Mesenchymal stem cell (in vitro differentiated cells and primary cell): ENCODE results near the gene LRRTM3.

Experiments used
- DNase-seq: peaks from one replicate; pipeline ENCODE4 v3.0.0-alpha.2; 2013
- H2AFZ ChIP-seq: one replicate; pipeline ENCODE4 v1.6.1; 2013; ENCODE audit warnings: low read depth, mild to moderate bottlenecking, control low read depth, inconsistent platforms, low read length, moderate library complexity
- H2AK5ac ChIP-seq: 2 replicates; pipeline ENCODE4 v1.6.1; 2013; ENCODE audit warnings: low read length, moderate library complexity, mild to moderate bottlenecking, inconsistent platforms; ENCODE audit not compliant: severe bottlenecking
- H2BK120ac ChIP-seq: one replicate; pipeline ENCODE4 v1.6.1; 2013; ENCODE audit warnings: low read depth, mild to moderate bottlenecking, inconsistent platforms, low read length, moderate library complexity
- H2BK12ac ChIP-seq, 2 experiments: one replicate each; pipeline ENCODE4 v1.6.1; 2013; ENCODE audit warnings: inconsistent platforms in 2 of 2, low read length in 2 of 2, mild to moderate bottlenecking in 2 of 2, moderate library complexity in 2 of 2, control low read depth in 1 of 2
- H2BK15ac ChIP-seq: one replicate; pipeline ENCODE4 v1.6.1; 2013; ENCODE audit warnings: mild to moderate bottlenecking, low read depth, inconsistent platforms; ENCODE audit not compliant: poor library complexity, severe bottlenecking
- H2BK5ac ChIP-seq: 2 replicates; pipeline ENCODE4 v1.6.1; 2013; ENCODE audit warnings: low read depth, mild to moderate bottlenecking, low read length, control low read depth, inconsistent platforms; ENCODE audit not compliant: poor library complexity, severe bottlenecking
- H3K14ac ChIP-seq, 2 experiments: one replicate each; pipeline ENCODE4 v1.6.1; 2013; ENCODE audit warnings: inconsistent platforms in 2 of 2, low read length in 2 of 2, control low read depth in 1 of 2, mild to moderate bottlenecking in 1 of 2, moderate library complexity in 1 of 2
- H3K18ac ChIP-seq, 2 experiments: one replicate each; pipeline ENCODE4 v1.6.1; 2013; ENCODE audit warnings: inconsistent platforms in 2 of 2, low read length in 2 of 2, control low read depth in 1 of 2, low read depth in 1 of 2, mild to moderate bottlenecking in 1 of 2
- H3K23ac ChIP-seq, 2 experiments: one replicate each; pipeline ENCODE4 v1.6.1; 2013; ENCODE audit warnings: inconsistent platforms in 2 of 2, low read length in 2 of 2, mild to moderate bottlenecking in 2 of 2, moderate library complexity in 2 of 2, control low read depth in 1 of 2
- H3K27ac ChIP-seq: 2 replicates; pipeline ENCODE4 v1.5.1; 2013; ENCODE audit warnings: mild to moderate bottlenecking, moderate library complexity, low read length, control low read depth, inconsistent platforms; ENCODE audit not compliant: poor library complexity, severe bottlenecking
- H3K27me3 ChIP-seq, 2 experiments: 2 replicates each; pipeline versions ENCODE4 v1.6.1 to v1.7.0; 2013; ENCODE audit warnings: low read length in 2 of 2, mild to moderate bottlenecking in 2 of 2, moderate library complexity in 2 of 2, control low read depth in 1 of 2, inconsistent platforms in 1 of 2; ENCODE audit not compliant: control insufficient read depth in 1 of 2, insufficient read depth in 1 of 2
- H3K36me3 ChIP-seq, 2 experiments: 2 replicates each; pipeline versions ENCODE4 v1.6.1 to v1.7.0; 2013; ENCODE audit warnings: low read length in 2 of 2, control low read depth in 1 of 2, inconsistent platforms in 1 of 2, low read depth in 1 of 2, mild to moderate bottlenecking in 1 of 2; ENCODE audit not compliant: insufficient read depth in 2 of 2, control insufficient read depth in 1 of 2
- H3K4ac ChIP-seq, 2 experiments: one replicate each; pipeline ENCODE4 v1.6.1; 2013; ENCODE audit warnings: inconsistent platforms in 2 of 2, low read length in 2 of 2, mild to moderate bottlenecking in 2 of 2, moderate library complexity in 2 of 2, control low read depth in 1 of 2, low read depth in 1 of 2
- H3K4me1 ChIP-seq: 2 replicates; pipeline ENCODE4 v1.6.1; 2013; ENCODE audit warnings: low read depth, low read length, control low read depth; ENCODE audit not compliant: control insufficient read depth, insufficient read depth
- H3K4me2 ChIP-seq: 2 replicates; pipeline ENCODE4 v1.6.1; 2013; ENCODE audit warnings: low read length, mild to moderate bottlenecking, inconsistent platforms; ENCODE audit not compliant: poor library complexity, severe bottlenecking
- H3K4me3 ChIP-seq, 2 experiments: 2 replicates each; pipeline versions ENCODE4 v1.5.1 to v1.7.0; 2013; ENCODE audit warnings: low read length in 2 of 2, mild to moderate bottlenecking in 2 of 2, control low read depth in 1 of 2, low read depth in 1 of 2; ENCODE audit not compliant: insufficient read depth in 1 of 2
- H3K79me1 ChIP-seq: replicated peaks from 2 replicates; pipeline ENCODE4 v1.6.1; 2013; ENCODE audit warnings: mild to moderate bottlenecking, control low read depth, low read length, inconsistent platforms; ENCODE audit not compliant: poor library complexity, severe bottlenecking
- H3K9ac ChIP-seq: 2 replicates; pipeline ENCODE4 v1.7.0; 2013; ENCODE audit warnings: mild to moderate bottlenecking, low read length, moderate library complexity
- H3K9me3 ChIP-seq: 2 replicates; pipeline ENCODE4 v1.7.0; 2013; ENCODE audit warnings: mild to moderate bottlenecking, low read length; ENCODE audit not compliant: control insufficient read depth
- H4K8ac ChIP-seq: one replicate; pipeline ENCODE4 v1.6.1; 2013; ENCODE audit warnings: inconsistent platforms, mild to moderate bottlenecking, low read length, moderate library complexity
- H4K91ac ChIP-seq: one replicate; pipeline ENCODE4 v1.6.1; 2013; ENCODE audit warnings: mild to moderate bottlenecking, low read length, inconsistent platforms
- WGBS: methylation state at CpG from one replicate; pipeline ENCODE4 v1.1.7; 2013; ENCODE audit warnings: mixed read lengths; 5-methylcytosine and 5-hydroxymethylcytosine counted together

The LRRTM3 gene

GRCh38 chr10:66996996-66997395, 71.2 kb downstream of the LRRTM3 start:
- H3K18ac ChIP-seq = no peak overlapping the region

DNA sequence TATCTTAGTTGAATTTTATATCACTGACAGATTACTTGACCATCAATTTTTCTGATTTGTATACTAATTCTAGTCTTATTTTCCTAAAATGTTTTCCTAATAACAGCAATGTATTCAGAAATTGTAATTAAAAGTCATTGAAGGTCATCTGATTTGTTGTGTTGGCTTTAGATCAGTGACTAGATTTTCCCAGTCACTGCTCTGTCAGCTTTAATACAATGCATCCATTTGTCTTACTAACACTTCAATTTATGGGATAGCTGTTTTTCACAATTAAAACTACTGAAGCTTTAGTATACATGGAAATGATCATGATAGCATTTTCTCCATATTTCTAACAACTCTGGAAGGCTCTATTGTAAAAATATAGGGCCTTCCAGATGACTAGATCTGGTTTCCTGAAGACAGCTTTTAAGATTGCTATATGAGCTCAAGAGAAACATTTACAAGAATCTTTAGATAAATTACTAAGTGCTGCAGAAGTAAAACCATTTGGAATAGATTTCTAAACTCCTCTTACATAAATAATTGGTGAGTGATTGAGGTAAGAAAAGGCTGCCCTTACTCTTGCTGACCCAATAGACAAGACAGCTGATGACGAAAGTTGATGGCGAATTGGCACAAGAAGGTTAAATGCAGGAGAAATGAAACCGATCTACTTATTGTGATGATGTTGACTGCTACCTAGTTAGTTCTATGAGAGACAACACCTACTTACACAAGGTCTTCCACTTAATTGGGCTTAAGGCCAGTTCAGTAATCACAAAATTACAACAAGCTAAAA, 74.1 kb downstream of the LRRTM3 start:
- no peak overlapping the region for H3K9ac ChIP-seq
- no peak overlapping the region for H3K23ac ChIP-seq
- no peak overlapping the region for H3K4me2 ChIP-seq
- H3K27me3 ChIP-seq = no peaks in the 10 kb centered on the region
- no peak overlapping the region for H2AK5ac ChIP-seq
- H3K14ac ChIP-seq = no peak overlapping the region
- no peak overlapping the region for H4K8ac ChIP-seq
- no peak overlapping the region for H3K4ac ChIP-seq
- no peak overlapping the region for H3K18ac ChIP-seq
- no peak overlapping the region for H4K91ac ChIP-seq
- no peak overlapping the region for H2BK5ac ChIP-seq
- DNase-seq = no peak
- H3K9me3 ChIP-seq = no peaks in the 10 kb centered on the region
- H2BK15ac ChIP-seq = no peak overlapping the region
- H2AFZ ChIP-seq = no peak overlapping the region
- WGBS = 94% methylated on average over 3 of the region's 3 CpGs
- no peaks in the 10 kb centered on the region for H3K4me1 ChIP-seq
- no peak overlapping the region for H2BK12ac ChIP-seq
- H3K79me1 ChIP-seq = no peaks in the 10 kb centered on the region
- H3K36me3 ChIP-seq = no peaks in the 10 kb centered on the region
- no peak overlapping the region for H3K4me3 ChIP-seq
- H3K27ac ChIP-seq = no peak overlapping the region
- H2BK120ac ChIP-seq = no peak overlapping the region

More at GRCh38 chr10:66996996-66997395, 71.2 kb downstream of the LRRTM3 start:
- no peak overlapping the region for H2AK5ac ChIP-seq
- H3K36me3 ChIP-seq = no peaks in the 10 kb centered on the region
- H2BK15ac ChIP-seq = no peak overlapping the region
- H3K4me1 ChIP-seq = no peaks in the 10 kb centered on the region
- no peak overlapping the region for H3K27ac ChIP-seq
- H3K4me2 ChIP-seq = no peak overlapping the region
- no peak overlapping the region for H2BK12ac ChIP-seq
- H3K27me3 ChIP-seq = no peaks in the 10 kb centered on the region
- WGBS = 86% methylated on average over 1 of the region's 1 CpG
- no peak overlapping the region for H4K91ac ChIP-seq
- no peak for DNase-seq
- H3K9ac ChIP-seq = no peak overlapping the region
- H3K14ac ChIP-seq = no peak overlapping the region
- H2AFZ ChIP-seq = no peak overlapping the region
- H3K9me3 ChIP-seq = no peaks in the 10 kb centered on the region
- H3K23ac ChIP-seq = no peak overlapping the region
- H4K8ac ChIP-seq = no peak overlapping the region
- H3K4me3 ChIP-seq = no peak overlapping the region
- H3K79me1 ChIP-seq = no peaks in the 10 kb centered on the region
- no peak overlapping the region for H2BK5ac ChIP-seq
- no peak overlapping the region for H3K4ac ChIP-seq
- H2BK120ac ChIP-seq = no peak overlapping the region

- no peaks in the 10 kb centered on the region for H3K79me1 ChIP-seq
These were observed 78.9 kb downstream of the LRRTM3 start for GRCh38 chr10:67004690-67005089.

DNA sequence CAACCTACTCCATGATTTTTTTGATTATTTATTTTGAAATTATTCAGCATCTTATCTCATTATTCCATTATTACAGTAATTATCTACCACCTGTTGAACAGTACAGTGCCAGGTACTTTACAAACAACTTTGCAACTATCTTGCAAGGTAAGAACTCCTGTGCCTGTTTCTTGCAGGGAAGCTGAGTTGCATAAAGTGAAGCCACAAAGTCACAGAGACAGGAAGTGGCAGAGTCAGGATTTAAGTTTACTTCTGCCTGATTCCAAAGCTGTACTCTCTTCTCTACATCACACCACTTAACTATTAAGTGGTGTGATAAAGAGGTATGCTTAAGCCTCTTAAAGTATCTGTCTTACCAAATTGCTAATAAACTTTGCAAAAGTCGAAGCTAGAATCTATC, 80.1 kb downstream of the LRRTM3 start:
- Histone ChIP-seq H2BK15ac (no peak overlapping the region), H4K8ac (no peak overlapping the region), H3K4ac (no peak overlapping the region), H3K4me1 (no peaks in the 10 kb centered on the region), H3K9ac (no peak overlapping the region), H2BK120ac (no peak overlapping the region), H2AK5ac (no peak overlapping the region), H3K27ac (no peak overlapping the region), H2BK12ac (no peak overlapping the region), H3K27me3 (no peaks in the 10 kb centered on the region), H3K4me2 (no peak overlapping the region), H3K36me3 (no peaks in the 10 kb centered on the region), H3K14ac (no peak overlapping the region), H2BK5ac (no peak overlapping the region), H3K23ac (no peak overlapping the region), H3K18ac (no peak overlapping the region), H4K91ac (no peak overlapping the region), H2AFZ (no peak overlapping the region), H3K9me3 (no peaks in the 10 kb centered on the region), H3K79me1 (no peaks in the 10 kb centered on the region), H3K4me3 (no peak overlapping the region)
- no CpG with 5 or more reads among the region's 1 CpG for WGBS
- DNase-seq = no peak

More at GRCh38 chr10:67004690-67005089, 78.9 kb downstream of the LRRTM3 start:
- no peak overlapping the region for H3K4me2 ChIP-seq
- H3K18ac ChIP-seq = no peak overlapping the region
- no peaks in the 10 kb centered on the region for H3K4me1 ChIP-seq
- H2BK120ac ChIP-seq = no peak overlapping the region
- DNase-seq = no peak
- no peak overlapping the region for H3K27ac ChIP-seq
- no peak overlapping the region for H2BK15ac ChIP-seq
- no CpG with 5 or more reads among the region's 2 CpGs for WGBS
- H3K27me3 ChIP-seq = no peaks in the 10 kb centered on the region
- H3K14ac ChIP-seq = no peak overlapping the region
- no peak overlapping the region for H2AFZ ChIP-seq
- no peak overlapping the region for H3K4me3 ChIP-seq
- H3K9ac ChIP-seq = no peak overlapping the region
- H3K23ac ChIP-seq = no peak overlapping the region
- H2BK5ac ChIP-seq = no peak overlapping the region
- no peak overlapping the region for H4K91ac ChIP-seq
- no peak overlapping the region for H3K4ac ChIP-seq
- H4K8ac ChIP-seq = no peak overlapping the region
- no peak overlapping the region for H2BK12ac ChIP-seq
- no peaks in the 10 kb centered on the region for H3K9me3 ChIP-seq
- no peaks in the 10 kb centered on the region for H3K36me3 ChIP-seq
- no peak overlapping the region for H2AK5ac ChIP-seq
